GM21526 (cell line): ENCODE measurements around the gene RBM33.

Experiments
- ATAC-seq: cut with Tn5 transposase; IDR thresholded peaks from one replicate; pipeline ENCODE4 v1.9.1; 2021; ENCODE audit warnings: moderate library complexity; ENCODE audit not compliant: unreplicated experiment, low FRiP score

RBM33 gene

DNA sequence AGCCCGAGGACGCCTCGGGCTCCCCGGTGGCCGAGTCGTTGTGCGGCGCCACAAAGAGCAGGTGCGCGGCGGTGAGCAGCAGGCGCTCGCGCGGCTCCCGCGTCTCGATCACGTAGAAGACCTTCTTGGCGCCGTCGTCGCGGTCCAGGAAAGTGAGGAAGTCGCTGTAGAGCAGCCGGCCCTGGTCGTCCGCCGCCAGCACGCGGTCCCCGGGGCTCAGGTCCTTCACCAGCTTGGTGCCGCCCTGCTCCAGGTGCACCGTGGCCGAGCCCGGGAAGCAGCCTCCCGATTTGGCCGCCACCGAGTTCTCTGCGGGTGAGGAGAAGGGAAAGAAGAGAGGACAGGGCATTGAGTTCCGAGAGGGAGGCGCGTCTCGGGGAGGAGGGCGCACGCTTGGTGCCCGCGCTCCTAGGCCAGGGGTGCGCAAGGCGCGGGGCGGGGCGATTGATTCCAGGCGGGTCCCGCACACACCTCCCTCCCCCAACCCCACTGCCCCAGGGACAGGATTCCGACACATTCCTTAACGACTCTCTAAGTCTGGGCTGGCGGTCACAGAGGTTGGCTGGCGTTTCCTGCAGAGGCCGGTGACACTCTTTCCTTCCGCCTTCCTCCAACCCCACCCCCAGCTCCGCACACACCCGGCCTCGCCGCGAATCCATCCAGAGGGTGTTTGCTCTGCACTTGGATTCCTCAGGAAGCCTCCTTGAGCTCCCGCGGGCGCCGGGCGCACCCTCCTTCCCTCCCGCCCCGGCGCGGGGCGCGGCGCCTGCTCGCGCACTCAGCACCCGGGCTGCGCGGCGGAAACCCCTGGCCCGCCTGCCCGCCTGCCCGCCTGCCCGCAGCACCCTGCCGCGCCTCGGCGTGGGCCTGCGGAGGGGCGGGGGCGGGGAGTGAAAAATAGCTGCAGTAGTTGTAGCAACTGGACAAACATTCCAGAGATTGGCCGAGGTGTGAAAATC is 159.2 kb downstream of the RBM33 start:
- no peak for ATAC-seq

DNA sequence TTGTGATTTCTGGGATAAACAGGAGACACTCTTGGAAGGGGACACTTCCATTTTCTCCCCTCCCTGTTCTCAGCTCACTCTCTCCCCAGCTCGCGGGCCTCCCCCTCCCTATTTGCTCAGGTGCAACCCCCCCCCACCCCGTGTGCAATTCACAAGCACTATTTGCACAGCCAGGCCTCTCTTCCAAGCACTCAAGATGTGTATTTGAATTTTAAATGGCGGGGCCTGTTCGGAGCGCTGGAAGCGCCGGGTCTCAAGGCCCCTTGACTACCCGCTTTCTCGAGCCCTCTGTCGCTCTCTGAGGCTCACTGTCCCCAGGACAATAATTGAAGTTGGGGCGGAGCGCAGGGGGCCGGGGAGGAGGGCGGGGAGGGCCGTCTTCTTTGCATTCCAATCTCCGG is 160.0 kb downstream of the RBM33 start:
- ATAC-seq: no peak

DNA sequence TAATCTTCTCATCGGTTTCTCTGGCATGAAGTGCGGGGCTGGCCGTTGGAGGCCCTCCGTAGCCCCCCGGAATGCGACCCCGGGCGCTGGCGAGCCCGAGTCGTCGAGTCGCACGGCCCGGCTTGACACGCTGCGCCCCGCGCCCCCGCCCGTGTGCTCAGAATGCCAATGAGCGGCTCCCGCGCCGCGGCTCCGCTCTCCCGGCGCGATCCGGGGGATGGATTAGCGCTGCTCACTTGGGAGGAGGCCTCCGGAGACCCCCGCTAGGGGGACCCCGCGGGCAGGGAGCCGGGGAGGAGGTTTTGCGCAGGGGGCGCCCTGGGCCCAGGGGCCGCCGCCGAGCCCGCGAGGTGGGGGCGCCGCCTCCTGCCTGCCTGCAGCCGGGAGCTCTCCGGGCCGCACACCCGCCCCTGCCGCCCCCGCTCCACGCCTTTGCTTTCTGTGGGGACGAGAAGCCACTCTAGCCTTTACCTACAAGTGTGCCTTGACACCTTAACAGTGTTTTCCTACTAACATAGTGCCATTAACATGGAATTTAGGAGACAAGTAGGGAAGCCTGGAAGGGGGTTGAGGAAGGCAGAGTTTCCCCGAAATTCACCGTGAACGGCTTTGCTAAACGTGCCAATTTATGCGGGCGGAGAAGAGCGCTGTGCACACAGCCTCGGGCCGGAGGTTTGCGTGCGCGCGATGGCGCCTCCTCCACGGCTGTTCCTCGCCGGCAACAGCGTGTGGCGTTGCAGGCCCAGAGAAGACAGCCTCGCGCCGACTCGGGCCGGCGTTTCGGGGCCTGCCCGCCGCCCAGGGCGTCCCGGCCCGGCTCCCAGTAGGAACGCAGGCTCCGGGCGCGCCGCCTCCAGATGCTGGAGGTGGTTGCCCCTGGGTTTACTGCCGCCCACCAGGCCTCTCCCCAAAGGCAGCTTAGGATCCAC is 160.7 kb downstream of the RBM33 start:
- ATAC-seq: peak; percentile 54

DNA sequence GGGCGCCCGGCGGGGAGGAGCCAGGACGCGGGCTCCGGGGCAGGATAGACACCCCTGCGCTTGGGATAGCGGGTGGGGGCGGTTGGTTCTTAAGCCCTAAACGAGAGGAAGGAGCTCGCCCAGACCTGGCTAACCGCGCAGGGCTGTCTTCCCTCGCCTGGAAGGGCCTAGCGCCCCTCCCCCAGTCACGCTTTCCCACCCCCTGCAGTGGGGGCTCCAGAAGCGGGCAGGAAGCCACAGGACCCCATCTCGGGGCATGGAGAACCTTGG is 161.3 kb downstream of the RBM33 start:
- no peak for ATAC-seq

DNA sequence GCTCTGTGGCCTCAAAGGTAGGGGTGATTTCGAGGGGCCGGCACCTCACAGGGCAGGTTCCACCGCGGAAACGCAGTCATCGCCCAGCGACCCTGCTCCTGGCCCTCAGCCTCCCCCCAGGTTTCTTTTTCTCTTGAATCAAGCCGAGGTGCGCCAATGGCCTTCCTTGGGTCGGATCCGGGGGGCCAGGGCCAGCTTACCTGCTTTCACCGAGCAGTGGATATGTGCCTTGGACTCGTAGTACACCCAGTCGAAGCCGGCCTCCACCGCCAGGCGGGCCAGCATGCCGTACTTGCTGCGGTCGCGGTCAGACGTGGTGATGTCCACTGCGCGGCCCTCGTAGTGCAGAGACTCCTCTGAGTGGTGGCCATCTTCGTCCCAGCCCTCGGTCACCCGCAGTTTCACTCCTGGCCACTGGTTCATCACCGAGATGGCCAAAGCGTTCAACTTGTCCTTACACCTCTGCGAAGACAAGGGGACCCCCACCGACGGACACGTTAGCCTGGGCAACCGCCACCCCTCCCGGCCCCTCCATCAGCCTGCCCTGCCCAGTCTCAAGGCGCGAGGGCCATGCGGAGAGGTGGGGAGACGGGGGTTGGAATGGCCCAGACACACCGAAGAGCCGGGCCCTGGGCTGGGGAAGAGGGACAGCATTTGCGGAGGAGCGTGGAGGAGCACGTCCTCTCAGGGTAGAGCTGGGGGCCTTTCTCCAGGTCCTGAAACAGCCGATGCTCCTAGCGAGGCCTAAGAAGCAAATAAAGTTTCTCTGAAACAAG is 161.8 kb downstream of the RBM33 start:
- ATAC-seq: no peak

- ATAC-seq: no peak
Measured at GRCh38 chr7:155807065-155807671, 162.7 kb downstream of the RBM33 start.

GRCh38 chr7:155807789-155808548 is 163.5 kb downstream of the RBM33 start:
- ATAC-seq: no peak

- ATAC-seq: no peak
Measured at GRCh38 chr7:155808549-155809331, 164.3 kb downstream of the RBM33 start.

GRCh38 chr7:155809332-155809946 is 165.0 kb downstream of the RBM33 start:
- ATAC-seq: no peak

DNA sequence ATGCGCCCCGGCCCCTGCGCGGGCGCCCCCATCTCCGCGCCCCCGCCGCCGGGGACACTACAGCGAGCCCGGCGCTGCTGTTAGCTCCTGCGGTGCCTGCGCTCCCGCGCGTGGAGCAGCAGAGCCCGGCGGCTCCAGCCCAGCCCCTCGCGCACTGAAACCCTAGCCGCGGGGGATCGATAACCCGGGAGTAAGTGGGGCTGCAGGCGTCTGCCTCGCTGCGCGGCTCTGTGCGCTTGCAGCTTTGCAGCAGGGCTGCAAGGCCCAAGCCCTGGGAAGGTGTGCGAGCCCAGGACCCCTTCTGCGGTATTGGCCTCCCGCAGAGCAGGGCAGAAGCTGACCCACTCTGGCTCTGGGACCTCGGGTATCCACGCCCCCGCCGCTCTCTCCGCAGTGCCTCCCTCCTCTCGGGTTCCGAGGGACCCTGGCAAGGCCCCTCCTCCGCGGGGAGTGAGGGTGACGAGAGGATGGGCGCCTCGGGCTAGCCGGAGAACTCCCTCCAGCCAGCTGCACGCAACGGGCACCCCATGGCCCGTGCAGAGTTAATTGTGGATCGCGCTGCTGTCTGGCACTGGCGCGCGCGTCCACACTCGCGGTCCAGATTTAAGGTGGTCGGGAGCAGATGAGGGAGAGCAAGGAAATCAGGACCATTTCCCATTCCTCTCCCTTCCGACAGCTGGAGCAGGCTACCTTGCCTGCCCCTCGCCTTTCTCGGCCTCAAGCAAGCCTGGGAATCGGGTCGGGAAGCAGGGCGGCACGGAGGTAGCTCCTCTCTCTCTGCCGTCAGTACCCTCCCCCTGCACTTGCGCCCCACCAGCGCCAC is 165.7 kb downstream of the RBM33 start:
- ATAC-seq: no peak

- ATAC-seq: no peak
Measured at GRCh38 chr7:155810770-155811559, 166.5 kb downstream of the RBM33 start.

- no peak for ATAC-seq
Measured at GRCh38 chr7:155811560-155811894, 167.1 kb downstream of the RBM33 start.

DNA sequence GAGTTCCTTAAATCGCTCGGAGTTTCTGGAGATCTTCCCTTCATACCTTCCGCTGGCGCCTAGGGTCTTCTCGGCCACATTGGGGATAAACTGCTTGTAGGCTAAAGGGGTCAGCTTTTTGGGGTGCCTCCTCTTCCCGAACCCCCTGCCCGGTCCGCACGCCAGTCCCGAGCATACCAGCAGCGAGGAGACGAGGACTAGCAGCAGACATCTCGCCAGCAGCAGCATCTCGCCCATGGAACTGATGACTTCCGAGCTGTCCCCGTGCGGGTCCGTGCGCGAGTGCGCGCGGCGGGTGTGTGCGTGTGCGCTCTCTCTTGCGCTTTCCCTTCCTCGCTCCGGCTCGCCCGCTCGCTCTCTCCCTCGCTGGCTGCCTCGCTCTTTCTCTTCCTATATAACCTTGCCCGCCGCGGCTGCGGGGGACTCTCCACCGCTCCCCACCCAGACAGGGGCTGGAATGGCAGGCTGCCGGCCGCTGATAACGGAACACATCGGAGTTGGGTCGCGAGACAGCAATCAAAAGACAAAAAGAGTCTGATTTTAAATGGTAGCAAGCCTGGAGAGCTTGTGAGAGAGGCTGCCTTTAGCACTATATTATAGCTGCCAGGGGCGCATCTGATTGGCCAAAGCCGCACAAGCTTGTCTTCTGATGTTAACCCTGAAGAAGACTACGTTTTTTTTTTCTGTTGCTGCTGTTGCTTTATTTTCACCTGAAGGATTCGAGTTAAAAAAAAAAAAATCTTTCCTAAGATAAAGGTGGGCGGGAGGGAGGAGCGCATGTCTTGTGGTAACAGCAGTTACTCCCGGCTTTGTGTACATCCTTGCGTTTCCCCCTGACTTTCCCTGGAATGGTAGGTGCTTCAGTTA is 167.7 kb downstream of the RBM33 start, which contains the start of gene SHH:
TSS of gene SHH (minus strand) at position 569 of the 867 bp plus-strand sequence. CDS start at position 228, 341 bp downstream.
- ATAC-seq: no peak

GRCh38 chr7:155813125-155813524 is 168.7 kb downstream of the RBM33 start:
- ATAC-seq: no peak

GRCh38 chr7:155813546-155814315 is 169.3 kb downstream of the RBM33 start:
- no peak for ATAC-seq
